GM23248 (cell line): ENCODE results near the gene OR10G6.

Experiments used
- EZH2 ChIP-seq: fragments of 200-600 bp; sonication (generic); IDR thresholded peaks from 2 replicates; pipeline ENCODE4 v1.6.1; 2018; ENCODE audit warnings: antibody characterized with exemption, mild to moderate bottlenecking; ENCODE audit not compliant: insufficient read depth, poor library complexity, severe bottlenecking
- EZH2phosphoT487 ChIP-seq: fragments of 200-600 bp; sonication (generic); IDR thresholded peaks from 2 replicates; pipeline ENCODE4 v1.6.1; 2018; ENCODE audit warnings: antibody characterized with exemption, moderate library complexity, mild to moderate bottlenecking, low read depth; ENCODE audit not compliant: insufficient read depth

- TF ChIP-seq EZH2 = no peak
- TF ChIP-seq EZH2phosphoT487 = no peak
Observed at GRCh38 chr11:124026498-124026897, 31.5 kb upstream of the OR10G6 start, which contains the start of gene OR10G8.
